Measurements from ENCODE around the gene GOLGA6C. TPM values are rescaled to one million over a fixed set of nuclear protein-coding genes. Genes with fewer than 3 reads are reported as not detected.

GOLGA6C gene
- polyA plus RNA-seq, 3 donors = not detected

GRCh38 chr15:75211436-75212199 lies 46.5 kb upstream of the GOLGA6C start:
- no peak for DNase-seq
- Histone ChIP-seq H3K4me2 (replicated peaks; ENCODE audit: extremely low read depth, low read length, poor library complexity, severe bottlenecking) (no peak overlapping the region), H3K9me3 (replicated peaks in 1 of 2; ENCODE audit: control insufficient read depth in 1 of 2, insufficient read depth in 1 of 2, low read length in 2 of 2) (no peaks in the 10 kb centered on the region), H3K27ac (ENCODE audit: low read depth in 1 of 2, low read length in 2 of 2) (no peak overlapping the region), H2AFZ (ENCODE audit: insufficient read depth, low read depth, low read length, poor library complexity, severe bottlenecking) (no peak overlapping the region), H3K79me2 (ENCODE audit: insufficient read depth, low read length) (peaks cover 69% of the 10 kb centered on the region), H3K4me1 (ENCODE audit: control insufficient read depth in 1 of 2, insufficient read depth in 2 of 2, low read length in 2 of 2) (peaks cover 8 to 33% of the 10 kb centered on the region in 2 donors), H3K9ac (ENCODE audit: insufficient read depth, low read length, poor library complexity, severe bottlenecking) (no peak overlapping the region), H3K36me3 (replicated peaks in 1 of 2; ENCODE audit: control insufficient read depth in 1 of 2, insufficient read depth in 2 of 2, low read length in 2 of 2) (peaks cover 76 to 79% of the 10 kb centered on the region in 2 donors), H3K4me3 (replicated peaks in 1 of 3; ENCODE audit: low read depth in 2 of 3, low read length in 3 of 3) (no peak overlapping the region), H4K20me1 (ENCODE audit: insufficient read depth, low read length) (peaks cover 100% of the 10 kb centered on the region), H3K27me3 (ENCODE audit: control insufficient read depth in 2 of 2, insufficient read depth in 2 of 2, low read length in 2 of 2) (no peaks in the 10 kb centered on the region)
- Mint-ChIP-seq H3K4me1 (peaks cover 39% of the 10 kb centered on the region), H3K36me3 (peaks cover 69 to 78% of the 10 kb centered on the region in 2 donors), H3K27me3 (ENCODE audit: low read depth in 3 of 3) (no peaks in the 10 kb centered on the region), H3K4me3 (no peak overlapping the region), H3K27ac (peak overlapping the region in 1 of 7 donors; percentile 60), H3K9me3 (no peaks in the 10 kb centered on the region)
- no peak for TF ChIP-seq CTCF (IDR thresholded peaks at IDR 0.05)
- 97% methylated on average over 6 of the region's 9 CpGs for WGBS (ENCODE audit: insufficient coverage)
- intact Hi-C loops (cut with micrococcal nuclease) = no loop called here

- Histone ChIP-seq H3K4me1 (ENCODE audit: control insufficient read depth in 1 of 2, insufficient read depth in 2 of 2, low read length in 2 of 2) (peaks cover 8 to 30% of the 10 kb centered on the region in 2 donors), H2AFZ (ENCODE audit: insufficient read depth, low read depth, low read length, poor library complexity, severe bottlenecking) (no peak overlapping the region), H3K36me3 (replicated peaks in 1 of 2; ENCODE audit: control insufficient read depth in 1 of 2, insufficient read depth in 2 of 2, low read length in 2 of 2) (peaks cover 70 to 72% of the 10 kb centered on the region in 2 donors), H3K27ac (ENCODE audit: low read depth in 1 of 2, low read length in 2 of 2) (peak overlapping the region in 1 of 2 donors; percentile 32), H3K9ac (ENCODE audit: insufficient read depth, low read length, poor library complexity, severe bottlenecking) (no peak overlapping the region), H3K27me3 (ENCODE audit: control insufficient read depth in 2 of 2, insufficient read depth in 2 of 2, low read length in 2 of 2) (no peaks in the 10 kb centered on the region), H3K79me2 (ENCODE audit: insufficient read depth, low read length) (peaks cover 62% of the 10 kb centered on the region), H3K9me3 (replicated peaks in 1 of 2; ENCODE audit: control insufficient read depth in 1 of 2, insufficient read depth in 1 of 2, low read length in 2 of 2) (no peaks in the 10 kb centered on the region), H3K4me2 (replicated peaks; ENCODE audit: extremely low read depth, low read length, poor library complexity, severe bottlenecking) (no peak overlapping the region), H3K4me3 (replicated peaks in 1 of 3; ENCODE audit: low read depth in 2 of 3, low read length in 3 of 3) (no peak overlapping the region), H4K20me1 (ENCODE audit: insufficient read depth, low read length) (peaks cover 100% of the 10 kb centered on the region)
- H3K4me3 Mint-ChIP-seq = peak overlapping the region in 1 of 2 donors; percentile 20
- peaks cover 64 to 73% of the 10 kb centered on the region in 2 donors for H3K36me3 Mint-ChIP-seq
- 94% methylated on average over 3 of the region's 7 CpGs for WGBS (ENCODE audit: insufficient coverage)
- no peaks in the 10 kb centered on the region for H3K9me3 Mint-ChIP-seq
- H3K4me1 Mint-ChIP-seq = peaks cover 35% of the 10 kb centered on the region
- intact Hi-C loops (cut with micrococcal nuclease) = no loop called here
- TF ChIP-seq CTCF (IDR thresholded peaks at IDR 0.05) = no peak
- no peak for DNase-seq
- no peaks in the 10 kb centered on the region for H3K27me3 Mint-ChIP-seq (ENCODE audit: low read depth in 3 of 3)
- peak overlapping the region in 2 of 7 donors; percentile 60 to 74 for H3K27ac Mint-ChIP-seq
These were observed 45.8 kb upstream of the GOLGA6C start for GRCh38 chr15:75212200-75212858.

All from CD14-positive monocyte (primary cell).